NCI-H2171 treated with DMSO at 0.1 percent for 48 hours (cell line): ENCODE measurements around the gene SDR42E1.

Experiments used
- DNase-seq: peaks from one replicate; lab custom pipeline; 2025; lab: John Stamatoyannopoulos, UW

Gene SDR42E1

GRCh38 chr16:82011199-82011641, at the start of gene SDR42E1:
SDR42E1 (minus strand) TSS chr16:82011470; CDS start chr16:82000858, 10,612 bp downstream.
- DNase-seq = peak; percentile 93

- DNase-seq = no peak
Measured at GRCh38 chr16:82059983-82060421, 48.7 kb upstream of the SDR42E1 start.

GRCh38 chr16:82059161-82059982, 48.1 kb upstream of the SDR42E1 start:
- no peak for DNase-seq

GRCh38 chr16:82056550-82056896, 45.3 kb upstream of the SDR42E1 start:
- no peak for DNase-seq

- DNase-seq = no peak
Measured at GRCh38 chr16:82055728-82056549, 44.7 kb upstream of the SDR42E1 start.

- DNase-seq = peak; percentile 27
Measured at GRCh38 chr16:82055117-82055516, 43.8 kb upstream of the SDR42E1 start.

- no peak for DNase-seq
Measured at GRCh38 chr16:82051656-82052055, 40.4 kb upstream of the SDR42E1 start.

GRCh38 chr16:82050909-82051357, 39.7 kb upstream of the SDR42E1 start:
- no peak for DNase-seq

- DNase-seq = no peak
Measured at GRCh38 chr16:82050506-82050905, 39.2 kb upstream of the SDR42E1 start.

- no peak for DNase-seq
Measured at GRCh38 chr16:82049484-82049883, 38.2 kb upstream of the SDR42E1 start.

- no peak for DNase-seq
Measured at GRCh38 chr16:82047787-82048186, 36.5 kb upstream of the SDR42E1 start.

GRCh38 chr16:82047374-82047773, 36.1 kb upstream of the SDR42E1 start:
- DNase-seq = no peak

- DNase-seq = no peak
Measured at GRCh38 chr16:82046941-82047340, 35.7 kb upstream of the SDR42E1 start.

GRCh38 chr16:82046541-82046940, 35.3 kb upstream of the SDR42E1 start:
- DNase-seq = no peak

GRCh38 chr16:82045465-82045864, 34.2 kb upstream of the SDR42E1 start:
- DNase-seq = no peak

- peak; percentile 38 for DNase-seq
Measured at GRCh38 chr16:82044585-82044911, 33.3 kb upstream of the SDR42E1 start.

- DNase-seq = peak; percentile 54
Measured at GRCh38 chr16:82043680-82044584, 32.7 kb upstream of the SDR42E1 start.

GRCh38 chr16:82042846-82043245, 31.6 kb upstream of the SDR42E1 start:
- DNase-seq = no peak

- no peak for DNase-seq
Measured at GRCh38 chr16:82042144-82042543, 30.9 kb upstream of the SDR42E1 start.

GRCh38 chr16:82041542-82041941, 30.3 kb upstream of the SDR42E1 start:
- no peak for DNase-seq

- no peak for DNase-seq
Measured at GRCh38 chr16:82040296-82040695, 29.0 kb upstream of the SDR42E1 start.

- DNase-seq = no peak
Measured at GRCh38 chr16:82037666-82038065, 26.4 kb upstream of the SDR42E1 start.
